H1 (cell line): ENCODE measurements around the gene RBM42. TPM values are rescaled to one million over a fixed set of nuclear protein-coding genes. Genes with fewer than 3 reads are reported as not detected.

Source experiments
- polyA plus RNA-seq, 7 experiments: library from polyadenylated mRNA; depleted of rRNA in 3 of 7; stranded (reverse) in 5 of 7; unstranded in 2 of 7; fragments of >200 nt in 5 of 7; fragments of 200-250 nt in 2 of 7; gene quantifications; 1 replicate in 5 of 7; 2 replicates in 1 of 7; 4 replicates in 1 of 7; pipeline versions ENCODE4 v1.2.1 to v1.2.3, GENCODE V29; 2011 to 2013; ENCODE audit warnings: missing spikeins in 2 of 7, mixed read lengths in 2 of 7
- total RNA-seq: library from RNA; stranded (reverse); fragmentation: NEBNext Ultra II Directional; extraction: Animal tissue kit (Norgen Biotek cat#: 25700); gene quantifications from 2 replicates; pipeline ENCODE4 v1.2.1, GENCODE V29; 2021
- TF ChIP-seq, protein P1 (sequence below), 3 experiments: IDR thresholded peaks; 1 replicate in 2 of 3; 2 replicates in 1 of 3; pipeline versions ENCODE4 v1.5.1 to v1.6.1; 2011; ENCODE audit warnings: low read length in 3 of 3, mild to moderate bottlenecking in 3 of 3, inconsistent platforms in 2 of 3, low read depth in 1 of 3, moderate library complexity in 1 of 3; ENCODE audit not compliant: insufficient read depth in 1 of 3; ENCODE audit errors: control extremely low read depth in 1 of 3

Gene RBM42
- total and polyA plus RNA-seq, 2 of the 8 experiments (the other 6 are each of a cell fraction or from before 2014, with no cell fraction given), result 59.8 to 80.8 TPM

DNA sequence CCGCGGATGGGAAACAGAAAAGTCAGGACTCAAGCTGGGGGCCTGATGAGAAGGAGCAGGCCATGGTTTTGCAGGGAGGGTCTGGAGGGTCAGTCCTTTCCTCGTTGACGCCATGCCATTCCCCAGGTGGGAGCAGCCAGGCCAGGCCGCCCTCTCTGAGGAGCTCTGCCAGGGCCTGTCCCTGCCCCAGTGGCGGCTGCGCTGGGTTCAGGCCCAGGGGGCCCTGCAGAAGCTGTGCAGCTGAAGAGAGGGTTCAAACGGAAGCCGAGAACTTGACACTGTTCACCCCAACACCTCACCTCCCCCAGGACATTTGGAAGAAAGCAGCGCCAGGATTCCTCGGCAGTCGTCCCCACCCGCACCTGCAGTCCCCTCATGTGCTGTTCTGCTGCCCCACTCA is 6.1 kb upstream of the RBM42 start (continued):
- TF ChIP-seq, protein P1, sequence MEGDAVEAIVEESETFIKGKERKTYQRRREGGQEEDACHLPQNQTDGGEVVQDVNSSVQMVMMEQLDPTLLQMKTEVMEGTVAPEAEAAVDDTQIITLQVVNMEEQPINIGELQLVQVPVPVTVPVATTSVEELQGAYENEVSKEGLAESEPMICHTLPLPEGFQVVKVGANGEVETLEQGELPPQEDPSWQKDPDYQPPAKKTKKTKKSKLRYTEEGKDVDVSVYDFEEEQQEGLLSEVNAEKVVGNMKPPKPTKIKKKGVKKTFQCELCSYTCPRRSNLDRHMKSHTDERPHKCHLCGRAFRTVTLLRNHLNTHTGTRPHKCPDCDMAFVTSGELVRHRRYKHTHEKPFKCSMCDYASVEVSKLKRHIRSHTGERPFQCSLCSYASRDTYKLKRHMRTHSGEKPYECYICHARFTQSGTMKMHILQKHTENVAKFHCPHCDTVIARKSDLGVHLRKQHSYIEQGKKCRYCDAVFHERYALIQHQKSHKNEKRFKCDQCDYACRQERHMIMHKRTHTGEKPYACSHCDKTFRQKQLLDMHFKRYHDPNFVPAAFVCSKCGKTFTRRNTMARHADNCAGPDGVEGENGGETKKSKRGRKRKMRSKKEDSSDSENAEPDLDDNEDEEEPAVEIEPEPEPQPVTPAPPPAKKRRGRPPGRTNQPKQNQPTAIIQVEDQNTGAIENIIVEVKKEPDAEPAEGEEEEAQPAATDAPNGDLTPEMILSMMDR (IDR thresholded peaks at IDR 0.05; ENCODE audit: control extremely low read depth in 1 of 3, insufficient read depth in 1 of 3, low read depth in 1 of 3, low read length in 3 of 3), result no peak
